SU-DHL-6 (cell line): ENCODE data around the gene INTS3.
"Not testable (repeated sequence)": the region's sequence is repeated elsewhere in the genome, so short reads cannot be mapped to it uniquely, and the experiment has no call there.

ENCODE experiments used
- H2AFZ ChIP-seq: fragments of 200-600 bp; sonication (generic); 2 replicates; pipeline ENCODE4 v1.6.1; 2014; ENCODE audit warnings: low read depth, mild to moderate bottlenecking, moderate library complexity, mixed read lengths, antibody characterized with exemption, low read length; ENCODE audit not compliant: severe bottlenecking
- H3F3A ChIP-seq: fragments of 200-600 bp; shearing (Covaris generic); 2 replicates; pipeline ENCODE4 v1.6.0; 2016; ENCODE audit warnings: antibody characterized with exemption, mild to moderate bottlenecking; ENCODE audit not compliant: insufficient read depth
- H3K27ac ChIP-seq: fragments of 200-600 bp; sonication (generic); 2 replicates; pipeline ENCODE4 v1.5.1; 2016; ENCODE audit warnings: low read depth, mild to moderate bottlenecking, low read length, moderate library complexity, mixed read lengths
- H3K27me3 ChIP-seq: fragments of 200-600 bp; sonication (generic), shearing (Covaris generic); 2 replicates; pipeline ENCODE4 v1.6.0; 2014; ENCODE audit warnings: mild to moderate bottlenecking, low read length
- H3K36me3 ChIP-seq: fragments of 200-600 bp; sonication (generic); 2 replicates; pipeline ENCODE4 v1.6.1; 2014; ENCODE audit warnings: mild to moderate bottlenecking, low read length, mixed read lengths
- H3K4me2 ChIP-seq: fragments of 300-600, 200-600 bp; shearing (Covaris generic), sonication (generic); 2 replicates; pipeline ENCODE4 v1.6.0; 2014; ENCODE audit warnings: low read length, low read depth, mild to moderate bottlenecking; ENCODE audit not compliant: poor library complexity, severe bottlenecking
- H3K4me3 ChIP-seq: fragments of 200-600 bp; sonication (generic); 2 replicates; pipeline ENCODE4 v1.5.1; 2014; ENCODE audit warnings: antibody characterized with exemption, low read length, mild to moderate bottlenecking, mixed read lengths; ENCODE audit not compliant: insufficient read depth, poor library complexity, severe bottlenecking
- H3K79me2 ChIP-seq: fragments of 200-600 bp; sonication (generic); 2 replicates; pipeline ENCODE4 v1.6.1; 2014; ENCODE audit warnings: mild to moderate bottlenecking, low read length, moderate library complexity; ENCODE audit not compliant: insufficient read depth
- H3K9ac ChIP-seq: fragments of 200-600 bp; sonication (generic); 2 replicates; pipeline ENCODE4 v1.7.0; 2014; ENCODE audit warnings: mild to moderate bottlenecking, low read length
- H3K9me2 ChIP-seq: fragments of 200-600 bp; sonication (generic); replicated peaks from 2 replicates; pipeline ENCODE4 v1.6.1; 2014; ENCODE audit warnings: low read length; ENCODE audit not compliant: insufficient read depth
- H3K9me3 ChIP-seq: fragments of 200-600 bp; sonication (generic); 2 replicates; pipeline ENCODE4 v1.6.1; 2014; ENCODE audit warnings: low read length, mixed read lengths; ENCODE audit not compliant: insufficient read depth
- H4K20me1 ChIP-seq: fragments of 200-600 bp; sonication (generic); 2 replicates; pipeline ENCODE4 v1.6.1; 2014; ENCODE audit warnings: low read depth, mild to moderate bottlenecking, antibody characterized with exemption, low read length, moderate library complexity, mixed read lengths
- EZH2phosphoT487 ChIP-seq: fragments of 200-600 bp; sonication (generic), shearing (Covaris generic); conservative IDR thresholded peaks from 2 replicates; pipeline ENCODE4 v1.6.1; 2018; ENCODE audit warnings: mild to moderate bottlenecking, antibody characterized with exemption, low read length, moderate library complexity, mixed read lengths
- TF ChIP-seq, protein P1 (sequence below): fragments of 200-600 bp; sonication (generic); IDR thresholded peaks from one replicate; pipeline ENCODE4 v1.5.1; 2017; ENCODE audit warnings: antibody characterized with exemption, mild to moderate bottlenecking, low read length, moderate library complexity; ENCODE audit not compliant: insufficient read depth, poor library complexity, severe bottlenecking

Gene INTS3

DNA sequence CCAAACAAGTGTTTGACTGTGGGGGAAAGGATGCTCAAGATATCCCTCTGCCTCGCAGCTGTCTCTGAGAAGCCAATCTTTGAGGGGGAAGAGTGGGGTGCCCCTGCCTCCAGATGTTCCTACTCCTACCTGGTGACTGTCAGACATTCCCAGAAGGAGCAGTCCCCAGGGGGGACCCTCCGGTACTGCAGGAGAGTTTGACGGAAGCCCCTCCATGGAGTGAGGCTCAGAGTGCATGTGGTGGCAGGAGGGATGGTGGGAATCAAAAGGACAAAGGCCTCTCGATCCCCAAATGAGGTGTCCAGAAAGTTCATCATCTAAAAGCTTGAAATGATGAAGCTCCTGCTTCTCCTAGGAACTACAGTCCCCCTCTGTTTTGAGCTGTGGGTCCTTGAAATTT, 52.7 kb downstream of the INTS3 start:
- TF ChIP-seq, protein P1, sequence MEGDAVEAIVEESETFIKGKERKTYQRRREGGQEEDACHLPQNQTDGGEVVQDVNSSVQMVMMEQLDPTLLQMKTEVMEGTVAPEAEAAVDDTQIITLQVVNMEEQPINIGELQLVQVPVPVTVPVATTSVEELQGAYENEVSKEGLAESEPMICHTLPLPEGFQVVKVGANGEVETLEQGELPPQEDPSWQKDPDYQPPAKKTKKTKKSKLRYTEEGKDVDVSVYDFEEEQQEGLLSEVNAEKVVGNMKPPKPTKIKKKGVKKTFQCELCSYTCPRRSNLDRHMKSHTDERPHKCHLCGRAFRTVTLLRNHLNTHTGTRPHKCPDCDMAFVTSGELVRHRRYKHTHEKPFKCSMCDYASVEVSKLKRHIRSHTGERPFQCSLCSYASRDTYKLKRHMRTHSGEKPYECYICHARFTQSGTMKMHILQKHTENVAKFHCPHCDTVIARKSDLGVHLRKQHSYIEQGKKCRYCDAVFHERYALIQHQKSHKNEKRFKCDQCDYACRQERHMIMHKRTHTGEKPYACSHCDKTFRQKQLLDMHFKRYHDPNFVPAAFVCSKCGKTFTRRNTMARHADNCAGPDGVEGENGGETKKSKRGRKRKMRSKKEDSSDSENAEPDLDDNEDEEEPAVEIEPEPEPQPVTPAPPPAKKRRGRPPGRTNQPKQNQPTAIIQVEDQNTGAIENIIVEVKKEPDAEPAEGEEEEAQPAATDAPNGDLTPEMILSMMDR = no peak
- no peak for TF ChIP-seq EZH2phosphoT487
- H3K79me2 ChIP-seq = no peaks in the 10 kb centered on the region
- H3K36me3 ChIP-seq = no peaks in the 10 kb centered on the region
- H3F3A ChIP-seq = peaks cover 4% of the 10 kb centered on the region; the same call in 1 of the 2 replicates
- no peak overlapping the region for H3K4me3 ChIP-seq
- no peaks in the 10 kb centered on the region for H3K9me3 ChIP-seq
- H4K20me1 ChIP-seq = no peaks in the 10 kb centered on the region
- H2AFZ ChIP-seq = no peak overlapping the region
- H3K9me2 ChIP-seq = no peaks in the 10 kb centered on the region
- H3K27ac ChIP-seq = no peak overlapping the region
- H3K9ac ChIP-seq = no peak overlapping the region
- no peak overlapping the region for H3K4me2 ChIP-seq
- no peaks in the 10 kb centered on the region for H3K27me3 ChIP-seq

GRCh38 chr1:153782648-153783047, 54.8 kb downstream of the INTS3 start:
- peak overlapping the region; percentile 79 for H3K9ac ChIP-seq
- H3K4me3 ChIP-seq = peak overlapping the region; percentile 61
- H3K27ac ChIP-seq, H2AFZ ChIP-seq, H3K27me3 ChIP-seq, H3K9me3 ChIP-seq, H3K79me2 ChIP-seq, H3K9me2 ChIP-seq, H4K20me1 ChIP-seq, H3K36me3 ChIP-seq, H3F3A ChIP-seq: not testable (repeated sequence)
- peak overlapping the region; percentile 86 for H3K4me2 ChIP-seq

DNA sequence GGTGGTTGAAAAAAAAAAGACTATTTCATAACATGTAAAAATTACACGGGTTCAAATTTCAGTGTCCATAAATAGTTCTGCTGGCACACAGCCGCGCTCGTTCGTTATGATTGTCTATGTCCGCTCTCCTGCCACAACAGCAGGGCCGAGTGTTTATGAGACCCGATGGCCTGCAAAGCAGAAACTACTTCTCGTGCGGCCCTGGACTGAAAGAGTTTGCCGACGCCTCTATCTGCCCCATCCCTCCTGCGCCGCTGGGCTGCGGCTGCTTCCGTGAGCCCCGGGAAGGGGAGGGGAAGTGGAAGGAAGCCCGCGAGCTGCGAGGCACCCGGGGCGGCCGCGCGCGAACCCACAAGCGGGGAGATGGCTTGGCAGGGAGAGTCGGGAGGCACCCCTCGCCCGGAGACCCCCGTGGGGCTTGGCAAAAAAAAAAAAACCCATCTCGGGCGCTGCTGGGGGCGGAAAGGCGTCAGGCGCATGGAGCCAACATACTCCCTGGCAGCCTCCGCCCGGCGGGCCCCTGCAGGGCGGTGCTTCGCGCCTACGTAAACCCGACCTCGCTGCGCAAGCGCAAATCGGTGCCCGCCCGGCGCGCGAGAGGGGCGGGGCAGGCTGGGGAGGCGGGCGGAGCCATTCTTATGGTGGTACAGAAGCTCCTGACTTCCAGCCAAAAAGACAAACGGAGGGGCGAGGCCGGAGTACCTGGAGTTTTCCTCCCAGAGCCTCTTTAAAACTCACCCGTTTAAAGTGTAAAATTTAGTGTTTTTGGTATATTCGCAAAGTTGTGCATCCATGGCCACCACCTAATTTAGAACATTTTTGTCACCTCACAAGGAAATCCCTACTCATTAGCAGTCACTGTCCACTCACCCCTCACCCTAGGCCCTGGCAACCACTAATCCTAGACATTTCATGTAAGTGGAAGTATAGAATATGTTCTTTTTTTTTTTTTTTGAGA, 55.7 kb downstream of the INTS3 start:
- peak overlapping the region; percentile 61 for H3K27ac ChIP-seq
- H3K9me3 ChIP-seq = peaks cover 7% of the 10 kb centered on the region
- no peaks in the 10 kb centered on the region for H3K36me3 ChIP-seq
- H4K20me1 ChIP-seq = no peaks in the 10 kb centered on the region
- TF ChIP-seq EZH2phosphoT487 = no peak
- TF ChIP-seq, protein P1 = no peak
- peak overlapping the region; percentile 79 for H3K9ac ChIP-seq
- H3K4me3 ChIP-seq = peak overlapping the region; percentile 61
- H3K4me2 ChIP-seq = peak overlapping the region; percentile 86
- H3K27me3 ChIP-seq = no peaks in the 10 kb centered on the region
- H3K9me2 ChIP-seq = no peaks in the 10 kb centered on the region
- peak overlapping the region; percentile 92 for H2AFZ ChIP-seq
- H3K79me2 ChIP-seq = no peaks in the 10 kb centered on the region
- peaks cover 4% of the 10 kb centered on the region; the same call in 1 of the 2 replicates for H3F3A ChIP-seq
